ENCODE data around the gene TRERF1.

- TF ChIP-seq CTCF (conservative IDR thresholded peaks at IDR 0.05; ENCODE audit: low read depth, low read length), result no peak
- no peak for TF ChIP-seq EZH2phosphoT487 (IDR thresholded peaks at IDR 0.05; ENCODE audit: borderline replicate concordance, low read length)
These were observed 10.7 kb downstream of the TRERF1 start for GRCh38 chr6:42440778-42441696.
